Measurements from ENCODE around the gene MRPL39. TPM values are rescaled to one million over a fixed set of nuclear protein-coding genes. Genes with fewer than 3 reads are reported as not detected.
A peak's percentile ranks its signal among the peaks of the same experiment; 100 is the strongest.

The MRPL39 gene
- total RNA-seq (13.2 TPM), polyA plus RNA-seq (10 to 100 TPM; 48.4 to 58.6 (median 54.2) TPM)

DNA sequence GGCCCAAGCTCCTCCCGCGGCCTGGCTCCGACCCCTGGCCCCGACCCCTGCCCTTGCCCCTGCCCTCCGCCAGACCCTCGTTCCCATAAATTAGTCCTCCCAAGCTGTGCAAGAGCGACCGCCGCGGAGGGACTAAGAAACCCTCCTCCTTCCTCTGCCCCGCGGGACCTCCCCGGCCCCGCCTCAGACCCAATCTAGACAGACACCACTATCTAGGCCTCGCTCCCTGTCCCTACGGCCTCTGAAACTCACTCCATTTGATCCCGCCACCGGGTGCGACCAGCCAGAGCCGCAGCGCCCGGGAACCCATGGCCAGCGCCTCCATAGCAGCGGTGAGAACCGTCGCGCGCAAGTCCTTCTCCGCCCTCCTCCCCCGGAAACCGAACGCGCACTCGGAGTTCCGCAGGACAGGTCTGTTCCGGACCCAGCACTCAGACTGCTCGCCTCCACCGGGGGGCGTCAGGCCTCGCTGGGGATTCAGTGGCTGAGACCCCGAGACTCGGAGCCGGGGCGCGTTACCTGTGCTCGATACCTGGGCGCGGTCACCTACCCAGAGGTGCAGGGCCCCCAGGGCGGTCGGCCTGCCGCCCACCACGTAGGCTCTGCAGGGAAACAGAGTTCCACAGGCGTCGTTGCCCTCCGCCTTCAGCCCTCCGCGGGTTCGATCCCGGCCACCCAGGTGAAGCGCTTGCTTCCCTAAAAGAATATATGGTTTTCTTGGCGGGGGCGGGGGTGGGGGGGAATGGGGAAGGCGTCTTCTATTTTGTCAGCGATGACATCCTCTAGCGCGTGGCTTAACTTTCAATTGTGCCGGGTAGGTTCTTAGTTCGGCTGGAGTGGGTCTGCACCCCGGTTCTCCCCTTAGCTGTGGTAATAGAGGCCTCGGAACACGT lies at the start of gene MRPL39:
MRPL39 (minus strand) TSS at position 331 of the 893 bp plus-strand sequence; CDS start at position 325, 6 bp downstream.
- DNase-seq (peak; percentile 74 to 94 (median 84)), ATAC-seq (ENCODE audit: low read depth in 2 of 2) (peak; percentile 91 to 92)
- Histone ChIP-seq H3K27me3 (ENCODE audit: control insufficient read depth, insufficient read depth, low read length) (no peaks in the 10 kb centered on the region), H3K4me3 (ENCODE audit: low read depth, low read length) (peak within 1 kb of the TSS; percentile 97), H3K4me1 (ENCODE audit: control insufficient read depth, insufficient read depth, low read length, poor library complexity, severe bottlenecking) (peaks cover 33% of the 10 kb centered on the region), H3K9me3 (ENCODE audit: control insufficient read depth in 2 of 2, low read length in 2 of 2) (no peaks in the 10 kb centered on the region), H3K27ac (ENCODE audit: insufficient read depth, low read length, poor library complexity, severe bottlenecking) (peak within 1 kb of the TSS; percentile 69), H3K36me3 (ENCODE audit: control insufficient read depth, insufficient read depth, low read length) (peaks cover 21% of the 10 kb centered on the region)
- peaks cover 0 to 3% (median 0%) of the 10 kb centered on the region in 7 donors for H3K9me3 Mint-ChIP-seq
- H3K36me3 Mint-ChIP-seq, result peaks cover 19% of the 10 kb centered on the region
- peak within 1 kb of the TSS; percentile 99 to 100 (median 99) for H3K27ac Mint-ChIP-seq
- peak within 1 kb of the TSS; percentile 100 for H3K4me3 Mint-ChIP-seq
- H3K27me3 Mint-ChIP-seq, result no peaks in the 10 kb centered on the region
- peaks cover 23 to 50% (median 33%) of the 10 kb centered on the region in 4 donors for H3K4me1 Mint-ChIP-seq

DNA sequence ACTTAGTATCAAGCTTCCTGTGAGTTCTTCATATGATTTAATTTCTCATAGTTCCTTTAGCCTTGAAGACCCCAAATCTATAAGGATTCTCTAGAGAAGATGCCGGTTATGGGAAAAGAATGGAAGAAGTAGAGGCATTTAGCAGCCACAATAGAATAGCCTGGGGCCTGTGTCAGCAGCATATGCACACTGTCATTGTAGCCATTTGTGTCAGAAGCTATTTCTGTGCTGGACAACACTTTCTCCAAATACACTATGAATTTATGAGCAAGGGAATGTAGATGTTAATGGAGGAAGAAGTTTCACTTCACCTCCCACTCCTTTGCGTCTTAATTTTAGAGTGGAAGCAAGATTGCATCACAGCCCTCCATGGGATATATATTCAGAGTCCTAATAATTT lies 49.1 kb upstream of the MRPL39 start:
- H3K36me3 Mint-ChIP-seq, result no peaks in the 10 kb centered on the region
- ATAC-seq (ENCODE audit: low read depth in 2 of 2), result no peak
- H3K27me3 Mint-ChIP-seq, result peaks cover 22% of the 10 kb centered on the region
- Histone ChIP-seq H3K27me3 (ENCODE audit: control insufficient read depth, insufficient read depth, low read length) (peaks cover 6% of the 10 kb centered on the region), H3K4me1 (ENCODE audit: control insufficient read depth, insufficient read depth, low read length, poor library complexity, severe bottlenecking) (no peaks in the 10 kb centered on the region), H3K27ac (ENCODE audit: insufficient read depth, low read length, poor library complexity, severe bottlenecking) (no peak overlapping the region), H3K36me3 (ENCODE audit: control insufficient read depth, insufficient read depth, low read length) (no peaks in the 10 kb centered on the region), H3K9me3 (ENCODE audit: control insufficient read depth in 2 of 2, low read length in 2 of 2) (no peaks in the 10 kb centered on the region), H3K4me3 (ENCODE audit: low read depth, low read length) (no peak overlapping the region)
- H3K27ac Mint-ChIP-seq, result no peak overlapping the region
- no peaks in the 10 kb centered on the region for H3K4me1 Mint-ChIP-seq
- peaks cover 0 to 1% (median 0%) of the 10 kb centered on the region in 7 donors for H3K9me3 Mint-ChIP-seq
- DNase-seq, result no peak
- H3K4me3 Mint-ChIP-seq, result no peak overlapping the region

DNA sequence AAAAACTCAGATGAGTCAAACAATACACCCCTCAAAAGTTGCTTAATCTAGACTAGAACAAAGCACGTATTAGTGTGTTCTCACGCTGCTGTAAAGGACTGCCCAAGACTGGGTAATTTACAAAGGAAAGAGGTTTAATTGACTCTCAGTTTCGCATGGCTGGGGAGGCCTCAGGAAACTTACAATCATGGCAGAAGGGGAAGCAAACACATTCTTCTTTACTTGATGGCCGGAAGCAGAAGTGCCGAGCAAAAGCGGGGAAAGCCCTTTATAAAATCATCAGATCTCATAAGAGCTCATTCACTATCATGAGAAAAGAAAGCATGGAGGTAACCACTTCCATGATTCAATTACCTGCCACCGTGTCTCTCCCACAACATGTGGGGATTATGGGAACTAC lies 41.9 kb upstream of the MRPL39 start:
- Mint-ChIP-seq H3K4me3 (no peak overlapping the region), H3K4me1 (no peaks in the 10 kb centered on the region), H3K27me3 (peaks cover 4% of the 10 kb centered on the region), H3K27ac (no peak overlapping the region), H3K9me3 (peaks cover 0 to 1% (median 0%) of the 10 kb centered on the region in 7 donors), H3K36me3 (no peaks in the 10 kb centered on the region)
- no peaks in the 10 kb centered on the region for H3K4me1 ChIP-seq (ENCODE audit: control insufficient read depth, insufficient read depth, low read length, poor library complexity, severe bottlenecking)
- ATAC-seq (ENCODE audit: low read depth in 2 of 2), result no peak
- no peak overlapping the region for H3K27ac ChIP-seq (ENCODE audit: insufficient read depth, low read length, poor library complexity, severe bottlenecking)
- no peak for DNase-seq
- no peaks in the 10 kb centered on the region for H3K9me3 ChIP-seq (ENCODE audit: control insufficient read depth in 2 of 2, low read length in 2 of 2)
- no peak overlapping the region for H3K4me3 ChIP-seq (ENCODE audit: low read depth, low read length)
- H3K36me3 ChIP-seq (ENCODE audit: control insufficient read depth, insufficient read depth, low read length), result no peaks in the 10 kb centered on the region
- H3K27me3 ChIP-seq (ENCODE audit: control insufficient read depth, insufficient read depth, low read length), result no peaks in the 10 kb centered on the region

DNA sequence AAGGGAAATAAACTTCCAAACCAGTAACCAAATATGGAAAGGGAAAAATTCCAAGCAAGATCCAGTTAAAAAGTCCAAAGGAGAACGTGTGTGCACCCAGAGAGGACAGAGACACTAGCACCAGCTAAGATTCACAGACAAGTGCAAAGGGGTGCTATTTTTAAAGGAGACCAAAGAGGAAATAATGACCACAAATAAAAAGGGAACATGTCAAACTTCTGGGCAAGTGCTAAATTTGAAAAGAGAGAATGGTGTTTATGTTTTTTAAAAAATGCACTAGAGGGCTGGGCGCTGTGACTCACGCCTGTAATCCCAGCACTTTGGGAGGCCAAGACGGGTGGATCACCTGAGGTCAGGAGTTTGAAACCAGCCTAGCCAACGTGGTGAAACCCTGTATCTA lies 40.4 kb upstream of the MRPL39 start:
- no peaks in the 10 kb centered on the region for H3K36me3 Mint-ChIP-seq
- Histone ChIP-seq H3K4me3 (ENCODE audit: low read depth, low read length) (no peak overlapping the region), H3K27me3 (ENCODE audit: control insufficient read depth, insufficient read depth, low read length) (peaks cover 3% of the 10 kb centered on the region), H3K9me3 (ENCODE audit: control insufficient read depth in 2 of 2, low read length in 2 of 2) (no peaks in the 10 kb centered on the region), H3K4me1 (ENCODE audit: control insufficient read depth, insufficient read depth, low read length, poor library complexity, severe bottlenecking) (no peaks in the 10 kb centered on the region), H3K27ac (ENCODE audit: insufficient read depth, low read length, poor library complexity, severe bottlenecking) (no peak overlapping the region), H3K36me3 (ENCODE audit: control insufficient read depth, insufficient read depth, low read length) (no peaks in the 10 kb centered on the region)
- no peak overlapping the region for H3K27ac Mint-ChIP-seq
- DNase-seq, result no peak
- H3K4me1 Mint-ChIP-seq, result no peaks in the 10 kb centered on the region
- H3K27me3 Mint-ChIP-seq, result peaks cover 10% of the 10 kb centered on the region
- no peak overlapping the region for H3K4me3 Mint-ChIP-seq
- peaks cover 0 to 2% (median 0%) of the 10 kb centered on the region in 7 donors for H3K9me3 Mint-ChIP-seq
- ATAC-seq (ENCODE audit: low read depth in 2 of 2), result no peak

DNA sequence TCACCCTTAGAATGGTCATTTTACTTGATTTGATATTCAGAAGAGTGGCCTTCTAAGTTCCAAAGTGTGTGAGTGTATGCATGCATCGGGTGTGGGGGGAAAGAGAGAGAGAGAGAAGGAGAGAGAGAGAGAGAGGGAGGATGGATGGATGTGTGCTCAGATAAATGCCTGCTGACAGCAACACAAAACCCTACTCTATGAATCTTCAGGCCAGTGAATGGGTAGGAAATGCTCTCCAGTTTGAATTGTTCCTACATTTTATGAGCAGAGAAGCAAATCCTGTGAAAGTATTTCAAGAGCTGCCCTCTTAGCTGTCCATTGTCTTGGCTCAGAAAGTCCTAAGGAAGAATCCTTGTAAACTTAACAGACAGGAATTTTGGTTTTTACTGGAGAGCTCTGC lies 39.2 kb upstream of the MRPL39 start:
- Mint-ChIP-seq H3K27me3 (peaks cover 19% of the 10 kb centered on the region), H3K36me3 (no peaks in the 10 kb centered on the region), H3K27ac (no peak overlapping the region), H3K9me3 (peaks cover 0 to 3% (median 0%) of the 10 kb centered on the region in 7 donors), H3K4me3 (no peak overlapping the region), H3K4me1 (no peaks in the 10 kb centered on the region)
- no peak overlapping the region for H3K4me3 ChIP-seq (ENCODE audit: low read depth, low read length)
- peaks cover 8% of the 10 kb centered on the region for H3K27me3 ChIP-seq (ENCODE audit: control insufficient read depth, insufficient read depth, low read length)
- H3K27ac ChIP-seq (ENCODE audit: insufficient read depth, low read length, poor library complexity, severe bottlenecking), result no peak overlapping the region
- H3K9me3 ChIP-seq (ENCODE audit: control insufficient read depth in 2 of 2, low read length in 2 of 2), result no peaks in the 10 kb centered on the region
- DNase-seq (no peak), ATAC-seq (ENCODE audit: low read depth in 2 of 2) (no peak)
- no peaks in the 10 kb centered on the region for H3K36me3 ChIP-seq (ENCODE audit: control insufficient read depth, insufficient read depth, low read length)
- H3K4me1 ChIP-seq (ENCODE audit: control insufficient read depth, insufficient read depth, low read length, poor library complexity, severe bottlenecking), result no peaks in the 10 kb centered on the region

DNA sequence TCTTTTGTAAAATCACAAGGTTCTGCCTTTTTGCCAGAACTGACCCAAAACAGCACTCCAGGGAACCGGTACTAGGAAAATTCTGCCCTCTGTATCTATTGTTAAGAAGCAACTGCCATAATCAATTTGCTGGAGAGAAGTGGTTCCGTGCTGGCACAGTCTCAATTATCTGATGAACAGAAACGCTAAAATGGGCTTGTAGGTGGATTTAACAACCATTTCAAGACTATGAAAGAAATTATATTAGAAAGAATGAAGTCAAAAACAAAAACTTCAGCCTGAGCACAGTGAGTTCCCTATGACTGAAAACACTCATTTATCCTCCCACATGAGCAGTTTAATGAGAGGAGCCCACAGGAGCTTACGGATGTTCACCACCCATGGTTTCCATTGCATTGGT lies 36.2 kb upstream of the MRPL39 start:
- Histone ChIP-seq H3K4me1 (ENCODE audit: control insufficient read depth, insufficient read depth, low read length, poor library complexity, severe bottlenecking) (peaks cover 20% of the 10 kb centered on the region), H3K27ac (ENCODE audit: insufficient read depth, low read length, poor library complexity, severe bottlenecking) (no peak overlapping the region), H3K4me3 (ENCODE audit: low read depth, low read length) (no peak overlapping the region), H3K27me3 (ENCODE audit: control insufficient read depth, insufficient read depth, low read length) (peaks cover 10% of the 10 kb centered on the region), H3K36me3 (ENCODE audit: control insufficient read depth, insufficient read depth, low read length) (no peaks in the 10 kb centered on the region), H3K9me3 (ENCODE audit: control insufficient read depth in 2 of 2, low read length in 2 of 2) (no peaks in the 10 kb centered on the region)
- H3K27ac Mint-ChIP-seq, result no peak overlapping the region
- no peaks in the 10 kb centered on the region for H3K36me3 Mint-ChIP-seq
- H3K4me1 Mint-ChIP-seq, result peaks cover 0 to 15% (median 10%) of the 10 kb centered on the region in 4 donors
- DNase-seq (no peak), ATAC-seq (ENCODE audit: low read depth in 2 of 2) (no peak)
- peaks cover 0 to 3% (median 0%) of the 10 kb centered on the region in 7 donors for H3K9me3 Mint-ChIP-seq
- H3K27me3 Mint-ChIP-seq, result peaks cover 36% of the 10 kb centered on the region
- H3K4me3 Mint-ChIP-seq, result no peak overlapping the region

DNA sequence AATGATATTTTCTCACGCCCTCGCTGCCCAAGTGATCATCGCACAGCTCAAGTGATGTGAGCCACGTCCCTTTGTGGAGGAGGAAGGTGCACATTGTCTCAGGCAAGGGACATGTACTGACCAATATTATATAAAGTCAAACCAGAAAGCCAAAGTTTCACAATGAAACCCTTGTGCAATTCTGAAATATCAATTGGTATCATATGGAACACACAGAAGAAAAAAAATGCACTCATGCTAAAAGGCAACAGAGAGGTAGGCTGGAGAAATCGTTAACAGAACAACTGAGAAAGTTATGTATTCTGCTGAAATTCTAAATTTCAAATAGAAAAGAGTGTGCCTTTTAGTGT lies 33.6 kb upstream of the MRPL39 start:
- peaks cover 0 to 19% (median 11%) of the 10 kb centered on the region in 4 donors for H3K4me1 Mint-ChIP-seq
- H3K4me3 Mint-ChIP-seq, result peak overlapping the region; percentile 63 to 88 (median 73)
- H3K9me3 Mint-ChIP-seq, result peaks cover 0 to 5% (median 0%) of the 10 kb centered on the region in 7 donors
- no peaks in the 10 kb centered on the region for H3K9me3 ChIP-seq (ENCODE audit: control insufficient read depth in 2 of 2, low read length in 2 of 2)
- ATAC-seq (ENCODE audit: low read depth in 2 of 2) (no peak), DNase-seq (no peak)
- peaks cover 56% of the 10 kb centered on the region for H3K27me3 Mint-ChIP-seq
- H3K27ac ChIP-seq (ENCODE audit: insufficient read depth, low read length, poor library complexity, severe bottlenecking), result no peak overlapping the region
- H3K4me1 ChIP-seq (ENCODE audit: control insufficient read depth, insufficient read depth, low read length, poor library complexity, severe bottlenecking), result peaks cover 20% of the 10 kb centered on the region
- no peaks in the 10 kb centered on the region for H3K36me3 Mint-ChIP-seq
- H3K36me3 ChIP-seq (ENCODE audit: control insufficient read depth, insufficient read depth, low read length), result no peaks in the 10 kb centered on the region
- H3K27me3 ChIP-seq (ENCODE audit: control insufficient read depth, insufficient read depth, low read length), result peaks cover 27% of the 10 kb centered on the region
- H3K4me3 ChIP-seq (ENCODE audit: low read depth, low read length), result no peak overlapping the region
- peak overlapping the region in 2 of 3 donors; percentile 3 to 48 for H3K27ac Mint-ChIP-seq

Measured in CD4-positive, CD25-positive, alpha-beta regulatory T cell (primary cell).